OCI-LY7 (cell line): ENCODE data around the gene ACACA. TPM values are rescaled to one million over a fixed set of nuclear protein-coding genes. Genes with fewer than 3 reads are reported as not detected.

Source experiments
- BruUV-seq: library from RNA; stranded (reverse); fragments of 400-500 nt; replicated peaks from 2 replicates; lab custom pipeline; 2021; lab: Mats Ljungman, UMichigan
- CTCF ChIA-PET: fragments of 300-600 bp; sonication (Branson Sonifier 250); formaldehyde crosslinking; loops from one replicate; lab custom pipeline; 2022; ENCODE audit warnings: antibody characterized with exemption; ENCODE audit not compliant: unreplicated experiment; lab: Charles Lee
- POLR2A ChIA-PET: fragments of 300-600 bp; sonication (Branson Sonifier 250); formaldehyde crosslinking; loops from one replicate; lab custom pipeline; 2022; ENCODE audit warnings: antibody characterized with exemption; lab: Charles Lee
- DNase-seq: peaks from one replicate; pipeline ENCODE4 v3.0.0-alpha.2; 2015; ENCODE audit warnings: low spot score
- H2AFZ ChIP-seq: fragments of 200-600 bp; sonication (generic), shearing (Covaris generic); 2 replicates; pipeline ENCODE4 v1.6.1; 2014; ENCODE audit warnings: mild to moderate bottlenecking, antibody characterized with exemption, low read length, moderate library complexity
- H3K27ac ChIP-seq: fragments of 200-600 bp; sonication (generic); 2 replicates; pipeline ENCODE4 v1.5.1; 2014; ENCODE audit warnings: mixed run types, low read depth, mild to moderate bottlenecking, moderate library complexity, low read length, inconsistent platforms; ENCODE audit not compliant: poor library complexity, severe bottlenecking
- H3K36me3 ChIP-seq: fragments of 200-600 bp; sonication (generic); 2 replicates; pipeline ENCODE4 v1.6.1; 2014; ENCODE audit warnings: mild to moderate bottlenecking, antibody characterized with exemption, low read length, moderate library complexity, mixed read lengths; ENCODE audit not compliant: insufficient read depth
- H3K4me1 ChIP-seq: fragments of 200-600 bp; sonication (generic); 2 replicates; pipeline ENCODE4 v1.5.1; 2014; ENCODE audit warnings: mild to moderate bottlenecking, low read length; ENCODE audit not compliant: insufficient read depth, poor library complexity, severe bottlenecking
- H3K4me2 ChIP-seq: fragments of 200-600 bp; sonication (generic); 2 replicates; pipeline ENCODE4 v1.6.1; 2014; ENCODE audit warnings: mild to moderate bottlenecking, low read length
- H3K4me3 ChIP-seq: fragments of 200-600 bp; sonication (generic); 2 replicates; pipeline ENCODE4 v1.5.1; 2014; ENCODE audit warnings: mild to moderate bottlenecking, low read depth, low read length; ENCODE audit not compliant: poor library complexity, severe bottlenecking
- H3K79me2 ChIP-seq: fragments of 200-600 bp; sonication (generic); 2 replicates; pipeline ENCODE4 v1.6.1; 2016; ENCODE audit warnings: low read depth, mild to moderate bottlenecking, low read length, moderate library complexity, mixed read lengths; ENCODE audit not compliant: insufficient read depth
- H3K9me2 ChIP-seq: fragments of 200-600 bp; sonication (generic); 2 replicates; pipeline ENCODE4 v1.6.1; 2016; ENCODE audit warnings: mild to moderate bottlenecking, low read length, mixed read lengths; ENCODE audit not compliant: insufficient read depth
- H3K9me3 ChIP-seq: fragments of 200-600 bp; sonication (generic); 2 replicates; pipeline ENCODE4 v1.6.1; 2014; ENCODE audit warnings: mild to moderate bottlenecking, mixed run types, low read length, mixed read lengths
- H4K20me1 ChIP-seq: fragments of 200-600 bp; sonication (generic); 2 replicates; pipeline ENCODE4 v1.6.1; 2014; ENCODE audit warnings: mild to moderate bottlenecking, antibody characterized with exemption, low read length, moderate library complexity, mixed read lengths; ENCODE audit not compliant: insufficient read depth
- CTCF ChIP-seq: fragments of 200-600 bp; sonication (generic); conservative IDR thresholded peaks from 2 replicates; pipeline ENCODE4 v1.5.1; 2014; ENCODE audit warnings: mild to moderate bottlenecking, antibody characterized with exemption, low read length, moderate library complexity, mixed read lengths
- EZH2phosphoT487 ChIP-seq: fragments of 200-600 bp; sonication (generic); IDR thresholded peaks from 2 replicates; pipeline ENCODE4 v1.6.1; 2018; ENCODE audit warnings: low read depth, borderline replicate concordance, mild to moderate bottlenecking, mixed run types, antibody characterized with exemption, low read length, moderate library complexity, mixed read lengths
- intact Hi-C: fragments of 100-400 bp; cut with micrococcal nuclease; formaldehyde crosslinking; loops from one replicate; pipeline ENCODE4 v1.10.0; 2022; ENCODE audit not compliant: unreplicated experiment
- total RNA-seq, 2 experiments: library from RNA; depleted of rRNA in 1 of 2; stranded (reverse); fragments of >200 nt in 1 of 2; shearing (Covaris generic) in 1 of 2; gene quantifications; 2 replicates each; pipeline ENCODE4 v1.2.3, GENCODE V29; 2014 to 2022

Gene ACACA
- total RNA-seq, 2 experiments from 2014 or later, result 32.1 to 98.3 TPM

DNA sequence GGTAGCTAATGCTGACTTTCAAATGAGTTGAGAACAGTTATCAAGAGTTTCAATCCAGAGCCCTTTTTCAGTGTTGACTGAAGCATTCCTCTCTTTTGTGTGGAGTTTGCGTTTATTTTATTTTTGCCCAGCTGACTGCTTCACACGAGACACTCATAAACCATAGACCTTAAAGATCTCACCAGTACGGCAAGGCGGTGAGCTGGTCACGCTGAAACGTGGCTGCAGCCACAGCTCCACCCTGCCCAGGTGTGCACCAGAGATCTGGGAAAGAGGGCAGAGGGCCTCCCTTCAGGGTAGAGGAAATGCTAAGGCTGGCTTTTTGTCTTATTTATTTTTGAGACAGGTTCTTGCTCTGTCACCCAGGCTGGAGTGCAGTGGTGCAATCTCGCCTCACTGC is 345.7 kb downstream of the ACACA start:
- intact Hi-C loops, result no loop called here
- Histone ChIP-seq H2AFZ (no peak overlapping the region), H3K9me2 (no peaks in the 10 kb centered on the region), H3K4me3 (no peak overlapping the region), H3K4me1 (no peaks in the 10 kb centered on the region), H3K9me3 (no peaks in the 10 kb centered on the region), H4K20me1 (no peaks in the 10 kb centered on the region), H3K79me2 (no peaks in the 10 kb centered on the region), H3K27ac (no peak overlapping the region), H3K36me3 (peaks cover 14% of the 10 kb centered on the region), H3K4me2 (no peak overlapping the region)
- no TSS peak for BruUV-seq
- TF ChIP-seq CTCF (no peak), EZH2phosphoT487 (no peak)
- POLR2A ChIA-PET, result no interaction called here
- CTCF ChIA-PET, result no interaction called here
- DNase-seq, result no peak

- Histone ChIP-seq H4K20me1 (no peaks in the 10 kb centered on the region), H2AFZ (no peak overlapping the region), H3K4me1 (no peaks in the 10 kb centered on the region), H3K9me3 (no peaks in the 10 kb centered on the region), H3K4me2 (no peak overlapping the region), H3K36me3 (peaks cover 15% of the 10 kb centered on the region), H3K27ac (no peak overlapping the region), H3K9me2 (no peaks in the 10 kb centered on the region), H3K4me3 (no peak overlapping the region), H3K79me2 (no peaks in the 10 kb centered on the region)
- ChIA-PET POLR2A (interaction anchor here (1.0 kb wide), 1 partner anchor 41 kb away, joined by 3 read pairs; no protein-coding TSS in a partner anchor), CTCF (interaction anchor here (0.6 kb wide), 1 partner anchor 452 kb away, joined by 4 read pairs; no protein-coding TSS in a partner anchor)
- TF ChIP-seq EZH2phosphoT487 (no peak), CTCF (no peak)
- BruUV-seq, result no TSS peak
- DNase-seq, result no peak
- intact Hi-C loops, result no loop called here
These were observed 346.5 kb downstream of the ACACA start for GRCh38 chr17:37060094-37060493.

DNA sequence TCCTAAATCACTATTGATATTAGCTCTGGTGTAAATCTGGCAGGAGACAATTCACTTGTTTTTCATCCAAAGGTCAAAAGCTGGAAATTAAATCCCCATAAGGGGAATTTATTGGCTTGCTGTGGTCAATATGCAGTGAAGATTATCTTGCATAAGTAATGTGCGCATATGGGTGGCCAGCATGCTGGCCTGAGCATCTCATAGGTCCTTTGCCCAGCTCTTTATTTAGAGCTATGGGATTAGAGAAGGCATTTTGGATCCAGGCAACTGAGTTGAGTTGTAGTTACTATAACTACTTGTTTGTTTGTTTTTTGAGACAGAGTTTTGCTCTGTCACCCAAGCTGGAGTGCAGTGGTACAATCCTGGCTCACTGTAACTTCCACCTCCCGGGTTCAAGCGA is 347.1 kb downstream of the ACACA start:
- H3K79me2 ChIP-seq, result no peaks in the 10 kb centered on the region
- ChIA-PET POLR2A (interaction anchor here (1.0 kb wide), 1 partner anchor 42 kb away, joined by 3 read pairs; no protein-coding TSS in a partner anchor), CTCF (no interaction called here)
- no peak overlapping the region for H3K27ac ChIP-seq
- TF ChIP-seq CTCF (no peak), EZH2phosphoT487 (no peak)
- no peaks in the 10 kb centered on the region for H4K20me1 ChIP-seq
- H3K4me1 ChIP-seq, result no peaks in the 10 kb centered on the region
- H3K9me3 ChIP-seq, result no peaks in the 10 kb centered on the region
- no TSS peak for BruUV-seq
- H3K36me3 ChIP-seq, result peaks cover 20% of the 10 kb centered on the region
- no peak overlapping the region for H3K4me2 ChIP-seq
- H3K4me3 ChIP-seq, result no peak overlapping the region
- no peak overlapping the region for H2AFZ ChIP-seq
- H3K9me2 ChIP-seq, result no peaks in the 10 kb centered on the region
- DNase-seq, result no peak
- intact Hi-C loops, result no loop called here
